H9 (cell line): ENCODE data around the gene CARS1. TPM values are rescaled to one million over a fixed set of nuclear protein-coding genes. Genes with fewer than 3 reads are reported as not detected.

Experiments used
- DNase-seq: peaks from one replicate; pipeline ENCODE4 v3.0.0-alpha.2; 2017
- H2AFZ ChIP-seq: one replicate; pipeline ENCODE4 v1.6.1; 2013; ENCODE audit warnings: mild to moderate bottlenecking, low read length, control low read depth, moderate library complexity
- H2AK5ac ChIP-seq: 2 replicates; pipeline ENCODE4 v1.6.1; 2013; ENCODE audit warnings: low read length, control low read depth, mixed read lengths; ENCODE audit not compliant: insufficient read length
- H2BK120ac ChIP-seq: one replicate; pipeline ENCODE4 v1.6.1; 2013; ENCODE audit warnings: low read depth, mild to moderate bottlenecking, low read length, control low read depth, inconsistent platforms; ENCODE audit not compliant: poor library complexity, severe bottlenecking
- H2BK12ac ChIP-seq: 2 replicates; pipeline ENCODE4 v1.6.1; 2013; ENCODE audit warnings: low read length, control low read depth, mixed read lengths, low read depth; ENCODE audit not compliant: insufficient read length
- H2BK15ac ChIP-seq: 2 replicates; pipeline ENCODE4 v1.6.1; 2013; ENCODE audit warnings: low read depth, low read length, control low read depth
- H2BK20ac ChIP-seq: one replicate; pipeline ENCODE4 v1.6.1; 2013; ENCODE audit warnings: low read depth, mild to moderate bottlenecking, low read length, control low read depth, inconsistent platforms; ENCODE audit not compliant: poor library complexity, severe bottlenecking
- H2BK5ac ChIP-seq: 2 replicates; pipeline ENCODE4 v1.6.1; 2013; ENCODE audit warnings: low read length, control low read depth, mixed read lengths; ENCODE audit not compliant: insufficient read length
- H3K14ac ChIP-seq: 2 replicates; pipeline ENCODE4 v1.6.1; 2013; ENCODE audit warnings: low read length, control low read depth; ENCODE audit not compliant: insufficient read depth
- H3K18ac ChIP-seq: 2 replicates; pipeline ENCODE4 v1.6.1; 2013; ENCODE audit warnings: low read depth, mild to moderate bottlenecking, mixed read lengths, low read length, control low read depth; ENCODE audit not compliant: insufficient read length
- H3K23ac ChIP-seq: 2 replicates; pipeline ENCODE4 v1.6.1; 2013; ENCODE audit warnings: low read length, control low read depth, mixed read lengths, low read depth; ENCODE audit not compliant: insufficient read length
- H3K23me2 ChIP-seq: 2 replicates; pipeline ENCODE4 v1.6.1; 2013; ENCODE audit warnings: low read depth, mild to moderate bottlenecking, mixed read lengths, low read length, control low read depth; ENCODE audit not compliant: insufficient read length, poor library complexity, severe bottlenecking
- H3K27ac ChIP-seq: 2 replicates; pipeline ENCODE4 v1.5.1; 2013; ENCODE audit warnings: low read length, control low read depth, mixed read lengths, low read depth; ENCODE audit not compliant: insufficient read length
- H3K27me3 ChIP-seq: 2 replicates; pipeline ENCODE4 v1.6.1; 2013; ENCODE audit warnings: low read length, control low read depth, inconsistent platforms; ENCODE audit not compliant: insufficient read depth
- H3K4ac ChIP-seq: 2 replicates; pipeline ENCODE4 v1.6.1; 2013; ENCODE audit warnings: low read depth, mild to moderate bottlenecking, control low read depth, inconsistent platforms, low read length, moderate library complexity
- H3K4me1 ChIP-seq: 2 replicates; pipeline ENCODE4 v1.6.1; 2013; ENCODE audit warnings: low read length, control low read depth, inconsistent platforms; ENCODE audit not compliant: insufficient read depth
- H3K4me2 ChIP-seq: 2 replicates; pipeline ENCODE4 v1.6.1; 2013; ENCODE audit warnings: low read length, control low read depth, mixed read lengths; ENCODE audit not compliant: insufficient read length, insufficient read depth
- H3K56ac ChIP-seq: 2 replicates; pipeline ENCODE4 v1.6.1; 2013; ENCODE audit warnings: low read depth, mild to moderate bottlenecking, mixed read lengths, low read length, control low read depth; ENCODE audit not compliant: insufficient read length
- H3K79me1 ChIP-seq: 2 replicates; pipeline ENCODE4 v1.6.1; 2013; ENCODE audit warnings: low read depth, mild to moderate bottlenecking, moderate library complexity, low read length, control low read depth, inconsistent platforms; ENCODE audit not compliant: insufficient read depth, poor library complexity, severe bottlenecking
- H3K79me2 ChIP-seq: 2 replicates; pipeline ENCODE4 v1.6.1; 2013; ENCODE audit warnings: low read length, control low read depth, inconsistent platforms; ENCODE audit not compliant: insufficient read depth
- H3K9ac ChIP-seq: 2 replicates; pipeline ENCODE4 v1.6.1; 2013; ENCODE audit warnings: low read length, control low read depth, mixed read lengths; ENCODE audit not compliant: insufficient read length; ENCODE audit errors: extremely low read depth
- H3K9me3 ChIP-seq: one replicate; pipeline ENCODE4 v1.6.1; 2013; ENCODE audit warnings: low read depth, low read length, inconsistent platforms; ENCODE audit not compliant: control insufficient read depth
- H3T11ph ChIP-seq: one replicate; pipeline ENCODE4 v1.6.1; 2013; ENCODE audit warnings: mild to moderate bottlenecking, low read length, control low read depth, inconsistent platforms
- H4K20me1 ChIP-seq: one replicate; pipeline ENCODE4 v1.6.1; 2013; ENCODE audit not compliant: control insufficient read depth, insufficient read length, insufficient read depth
- H4K5ac ChIP-seq: 2 replicates; pipeline ENCODE4 v1.6.1; 2013; ENCODE audit warnings: low read depth, mild to moderate bottlenecking, mixed read lengths, low read length, control low read depth; ENCODE audit not compliant: insufficient read length
- H4K8ac ChIP-seq: replicated peaks from 2 replicates; pipeline ENCODE4 v1.6.1; 2013; ENCODE audit warnings: low read length, control low read depth, mixed read lengths, low read depth; ENCODE audit not compliant: insufficient read length
- H4K91ac ChIP-seq: 2 replicates; pipeline ENCODE4 v1.6.1; 2013; ENCODE audit warnings: low read depth, mild to moderate bottlenecking, moderate library complexity, mixed read lengths, low read length, control low read depth; ENCODE audit not compliant: insufficient read length
- H3K27ac Mint-ChIP-seq, 3 experiments: 2 replicates in 2 of 3; 3 replicates in 1 of 3; pipeline ENCODE4 v1.8.0; 2020 to 2021; ENCODE audit warnings: mixed read lengths in 3 of 3, mild to moderate bottlenecking in 1 of 3, moderate library complexity in 1 of 3
- H3K27me3 Mint-ChIP-seq: 2 replicates; pipeline ENCODE4 v1.8.0; 2021; ENCODE audit warnings: low read depth, mild to moderate bottlenecking, moderate library complexity, mixed read lengths
- H3K36me3 Mint-ChIP-seq, 3 experiments: 2 replicates in 2 of 3; 3 replicates in 1 of 3; pipeline ENCODE4 v1.8.0; 2020 to 2021; ENCODE audit warnings: low read depth in 3 of 3, mixed read lengths in 3 of 3; ENCODE audit not compliant: insufficient read depth in 1 of 3
- H3K4me1 Mint-ChIP-seq, 2 experiments: 2 replicates each; pipeline ENCODE4 v1.8.0; 2020; ENCODE audit warnings: mixed read lengths in 2 of 2
- H3K4me3 Mint-ChIP-seq, 2 experiments: 2 replicates in 1 of 2; 3 replicates in 1 of 2; pipeline ENCODE4 v1.8.0; 2020 to 2021; ENCODE audit warnings: mild to moderate bottlenecking in 2 of 2, mixed read lengths in 2 of 2, moderate library complexity in 1 of 2
- H3K9me3 Mint-ChIP-seq, 2 experiments: 2 replicates in 1 of 2; 3 replicates in 1 of 2; pipeline ENCODE4 v1.8.0; 2020; ENCODE audit warnings: mild to moderate bottlenecking in 2 of 2, mixed read lengths in 2 of 2, moderate library complexity in 1 of 2
- WGBS: extraction: QIAGEN DNeasy Blood & Tissue Kit; methylation state at CpG from one replicate; pipeline ENCODE4 v1.1.7; 2013; ENCODE audit warnings: missing lambda C conversion rate, low lambda C conversion rate, mixed read lengths; ENCODE audit not compliant: insufficient read length; ENCODE audit errors: extremely low coverage; 5-methylcytosine and 5-hydroxymethylcytosine counted together
- total RNA-seq: library from RNA; stranded (reverse); gene quantifications from 2 replicates; pipeline ENCODE4 v1.2.1, GENCODE V29; 2021
- TF ChIP-seq, protein P1 (sequence below): fragments of 200-600 bp; sonication (generic); conservative IDR thresholded peaks from 3 replicates; pipeline ENCODE4 v1.8.0; 2021; ENCODE audit warnings: antibody characterized with exemption, mild to moderate bottlenecking

Gene CARS1
- total RNA-seq, 1 experiment from 2014 or later: 92.3 TPM

GRCh38 chr11:3037945-3038271 lies 19.3 kb downstream of the CARS1 start:
- no peak overlapping the region for H2BK15ac ChIP-seq
- no peak overlapping the region for H3K23ac ChIP-seq
- H3K79me2 ChIP-seq: no peaks in the 10 kb centered on the region
- WGBS: no CpG with 5 or more reads among the region's 12 CpGs
- H3K4ac ChIP-seq: no peak overlapping the region
- no peak overlapping the region for H4K8ac ChIP-seq
- no peak overlapping the region for H3K27ac ChIP-seq
- H3K27ac Mint-ChIP-seq: 0 out of 7 replicates have a peak overlapping the region, but pooled peaks of 1 of the 3 experiments have one; percentile 48
- H3K9me3 Mint-ChIP-seq: no peaks in the 10 kb centered on the region
- no peaks in the 10 kb centered on the region for H3K4me1 ChIP-seq
- H3K27me3 Mint-ChIP-seq: no peaks in the 10 kb centered on the region
- H3K9me3 ChIP-seq: no peaks in the 10 kb centered on the region
- no peak overlapping the region for H3T11ph ChIP-seq
- H3K23me2 ChIP-seq: no peaks in the 10 kb centered on the region
- H2BK20ac ChIP-seq: no peak overlapping the region
- peaks cover 3 to 7% of the 10 kb centered on the region in 2 experiments for H3K4me1 Mint-ChIP-seq
- no peaks in the 10 kb centered on the region for H4K20me1 ChIP-seq
- DNase-seq: no peak
- peaks cover 41 to 86% (median 78%) of the 10 kb centered on the region in 3 experiments; a peak in 6 of 7 replicates for H3K36me3 Mint-ChIP-seq
- H2BK120ac ChIP-seq: no peak overlapping the region
- no peak overlapping the region for H3K9ac ChIP-seq
- H3K27me3 ChIP-seq: no peaks in the 10 kb centered on the region
- no peak overlapping the region for H3K18ac ChIP-seq
- H3K56ac ChIP-seq: no peak overlapping the region
- no peaks in the 10 kb centered on the region for H3K79me1 ChIP-seq
- H4K91ac ChIP-seq: no peak overlapping the region
- H2AFZ ChIP-seq: no peak overlapping the region
- no peak overlapping the region for H2BK12ac ChIP-seq
- H3K14ac ChIP-seq: no peak overlapping the region
- no peak overlapping the region for H3K4me3 Mint-ChIP-seq
- H2AK5ac ChIP-seq: no peak overlapping the region
- H4K5ac ChIP-seq: no peak overlapping the region
- TF ChIP-seq, protein P1, sequence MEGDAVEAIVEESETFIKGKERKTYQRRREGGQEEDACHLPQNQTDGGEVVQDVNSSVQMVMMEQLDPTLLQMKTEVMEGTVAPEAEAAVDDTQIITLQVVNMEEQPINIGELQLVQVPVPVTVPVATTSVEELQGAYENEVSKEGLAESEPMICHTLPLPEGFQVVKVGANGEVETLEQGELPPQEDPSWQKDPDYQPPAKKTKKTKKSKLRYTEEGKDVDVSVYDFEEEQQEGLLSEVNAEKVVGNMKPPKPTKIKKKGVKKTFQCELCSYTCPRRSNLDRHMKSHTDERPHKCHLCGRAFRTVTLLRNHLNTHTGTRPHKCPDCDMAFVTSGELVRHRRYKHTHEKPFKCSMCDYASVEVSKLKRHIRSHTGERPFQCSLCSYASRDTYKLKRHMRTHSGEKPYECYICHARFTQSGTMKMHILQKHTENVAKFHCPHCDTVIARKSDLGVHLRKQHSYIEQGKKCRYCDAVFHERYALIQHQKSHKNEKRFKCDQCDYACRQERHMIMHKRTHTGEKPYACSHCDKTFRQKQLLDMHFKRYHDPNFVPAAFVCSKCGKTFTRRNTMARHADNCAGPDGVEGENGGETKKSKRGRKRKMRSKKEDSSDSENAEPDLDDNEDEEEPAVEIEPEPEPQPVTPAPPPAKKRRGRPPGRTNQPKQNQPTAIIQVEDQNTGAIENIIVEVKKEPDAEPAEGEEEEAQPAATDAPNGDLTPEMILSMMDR: no peak
- H3K4me2 ChIP-seq: no peak overlapping the region
- H2BK5ac ChIP-seq: no peak overlapping the region
